Right ventricle myocardium inferior (tissue), 1 donor: Measurements from ENCODE around the gene STK24. TPM values are rescaled to one million over a fixed set of nuclear protein-coding genes. Genes with fewer than 3 reads are reported as not detected.

Experiments used
- ATAC-seq: fragments of 200-7000 bp; cut with Tn5 transposase; one replicate; pipeline ENCODE4 v1.9.1; 2020; ENCODE audit warnings: mild to moderate bottlenecking, moderate library complexity
- DNase-seq: peaks from one replicate; pipeline ENCODE4 v3.0.0; 2021; ENCODE audit errors: missing footprints
- intact Hi-C: fragments of 100-400 bp; cut with DNase I; formaldehyde crosslinking; loops from one replicate; pipeline ENCODE4 v1.11.0; 2022
- total RNA-seq: library from RNA; stranded (reverse); fragmentation: NEBNext Ultra II Directional; extraction: Animal tissue kit (Norgen Biotek cat#: 25700); gene quantifications from one replicate; pipeline ENCODE4 v1.2.1, GENCODE V29; 2021
- donor health status: DM: no; HTN: yes; CAD: no; lungs with severe emphysema.

The STK24 gene
- total RNA-seq, 1 donor from 2014 or later, result 69.6 TPM

- ATAC-seq, result peak; percentile 58
- DNase-seq, result peak; percentile 85
- intact Hi-C loops, result loop anchor here (1.0 kb wide), 1 partner anchor 127 kb away; the partner anchor contains the start of gene STK24
Observed at GRCh38 chr13:98450539-98451111, 126.3 kb downstream of the STK24 start.

DNA sequence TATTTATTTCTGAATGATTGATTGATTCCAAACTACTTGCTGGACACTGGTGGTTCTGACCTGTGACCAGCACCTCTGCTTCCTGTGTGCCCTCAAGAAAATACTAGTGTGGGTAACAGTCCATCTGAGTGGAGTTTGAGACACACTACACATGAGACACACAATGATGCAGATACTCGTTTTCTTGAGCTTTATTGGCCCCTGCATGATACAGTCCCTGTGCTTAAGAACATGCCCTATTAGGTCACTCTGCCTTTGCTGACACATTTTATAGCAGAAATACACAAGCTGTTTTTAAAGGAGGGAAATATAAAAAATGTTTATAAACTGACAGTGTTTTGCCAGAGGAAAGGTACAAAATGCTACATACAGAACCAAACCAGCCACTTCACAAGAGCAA lies 126.9 kb downstream of the STK24 start:
- ATAC-seq (no peak), DNase-seq (no peak)
- intact Hi-C loops, result loop anchor here (1.0 kb wide), 1 partner anchor 127 kb away; the partner anchor contains the start of gene STK24

- no peak for ATAC-seq
- no peak for DNase-seq
- intact Hi-C loops, result loop anchor here (5.0 kb wide), 1 partner anchor 393 kb away; no protein-coding TSS in a partner anchor
Observed at GRCh38 chr13:98449273-98449672, 127.6 kb downstream of the STK24 start.

DNA sequence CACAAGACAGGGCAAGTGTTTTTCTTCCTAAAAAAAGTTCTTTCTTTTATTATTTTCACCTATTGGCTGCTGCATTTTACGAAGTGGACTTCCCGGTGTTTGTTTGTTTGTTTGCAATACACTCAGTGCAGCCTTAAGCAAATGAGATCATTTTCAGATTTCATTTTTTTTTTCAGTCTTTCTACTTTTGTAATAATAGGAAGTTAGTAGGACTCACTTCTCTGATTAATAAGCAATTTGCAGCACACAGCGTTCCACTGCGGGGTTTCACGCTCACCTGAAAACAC lies 128.3 kb downstream of the STK24 start:
- intact Hi-C loops, result loop anchor here (5.0 kb wide), 1 partner anchor 394 kb away; no protein-coding TSS in a partner anchor
- no peak for DNase-seq
- no peak for ATAC-seq

DNA sequence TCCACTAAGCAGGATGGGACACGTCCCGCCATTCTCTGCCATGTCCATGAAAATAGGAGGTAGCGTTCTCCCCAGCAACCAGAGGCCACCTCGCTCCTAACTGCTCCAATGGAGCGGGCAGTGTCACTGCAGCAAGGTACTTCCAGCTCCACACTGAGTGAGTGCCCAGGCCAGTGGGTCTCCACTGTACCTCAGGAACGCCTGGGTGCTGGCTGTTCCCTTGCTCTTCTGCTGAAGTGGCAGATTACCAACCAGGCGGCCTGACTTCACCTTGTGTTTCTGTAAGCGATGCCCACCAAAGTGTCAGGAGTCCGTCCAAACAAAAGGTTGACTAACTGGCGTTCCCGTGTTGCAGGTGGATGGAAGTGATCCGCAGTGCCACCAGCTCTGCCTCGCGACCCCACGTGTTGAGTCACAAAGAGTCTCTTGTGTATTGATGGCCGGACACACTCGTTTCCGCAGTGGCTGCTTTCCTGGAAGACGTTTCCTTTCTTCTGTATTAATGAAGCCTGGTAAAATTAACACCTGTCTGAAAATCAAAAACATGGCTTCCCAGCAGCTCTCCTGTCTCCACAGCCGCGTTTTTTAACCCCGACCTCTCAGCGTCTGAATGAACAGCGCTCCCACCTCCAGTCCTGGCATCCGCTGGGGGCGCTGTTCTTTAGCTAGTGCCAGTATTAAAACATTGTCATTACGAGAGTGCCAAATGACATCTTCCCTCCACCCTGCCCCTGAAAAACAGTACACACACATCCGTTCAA lies 128.8 kb downstream of the STK24 start:
- intact Hi-C loops, result loop anchor here (5.0 kb wide), 1 partner anchor 394 kb away; no protein-coding TSS in a partner anchor
- no peak for ATAC-seq
- DNase-seq, result peak; percentile 40

DNA sequence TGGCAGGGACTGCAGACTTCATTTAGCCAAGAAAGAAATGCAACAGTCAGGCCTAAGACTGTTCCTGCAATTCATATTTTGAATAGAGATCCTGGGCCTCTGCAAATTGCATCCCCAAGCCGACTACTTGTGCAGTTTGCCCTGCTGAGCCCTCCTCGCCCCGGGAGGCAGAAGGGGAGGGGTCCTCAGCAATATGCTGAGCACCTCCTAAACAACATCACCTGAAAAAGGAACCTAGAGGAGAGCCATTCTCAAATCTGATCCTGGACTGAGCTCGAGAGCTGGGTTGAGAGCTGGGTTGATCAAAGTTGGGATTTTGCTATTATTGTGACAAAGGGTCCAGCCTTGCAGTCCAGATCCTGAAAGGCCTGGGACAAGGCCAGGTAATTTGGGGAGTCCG lies 129.8 kb downstream of the STK24 start:
- ATAC-seq (no peak), DNase-seq (no peak)
- intact Hi-C loops, result loop anchor here (5.0 kb wide), 1 partner anchor 395 kb away; no protein-coding TSS in a partner anchor

DNA sequence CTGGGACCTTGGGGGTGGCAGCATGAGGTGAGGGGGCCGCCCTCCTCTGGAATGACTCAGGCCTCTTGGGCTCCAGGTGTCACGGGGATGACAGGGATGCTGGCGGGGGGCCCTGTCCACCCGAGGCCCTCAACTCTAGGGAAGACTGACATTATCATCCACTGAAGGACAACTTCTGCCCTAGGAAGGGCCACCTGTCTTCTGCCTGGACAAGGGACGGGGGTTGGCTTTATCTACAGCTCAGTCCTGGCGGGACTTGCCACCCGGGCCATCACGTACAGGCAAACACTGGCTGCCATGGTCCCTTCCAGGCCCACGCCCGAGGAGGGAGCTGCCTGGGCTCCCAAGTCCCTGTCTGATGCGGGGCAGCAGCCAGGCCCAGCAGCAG lies 130.7 kb downstream of the STK24 start:
- DNase-seq (no peak), ATAC-seq (no peak)
- intact Hi-C loops, result loop anchor here (5.0 kb wide), 1 partner anchor 396 kb away; no protein-coding TSS in a partner anchor

GRCh38 chr13:98445340-98446233 lies 131.3 kb downstream of the STK24 start:
- DNase-seq, result no peak
- intact Hi-C loops, result loop anchor here (1.0 to 5.0 kb wide), 3 partner anchors 208 to 397 kb away; no protein-coding TSS in a partner anchor
- peak; percentile 84 for ATAC-seq

- no peak for DNase-seq
- intact Hi-C loops, result no loop called here
- no peak for ATAC-seq
Observed at GRCh38 chr13:98444381-98444780, 132.5 kb downstream of the STK24 start.

DNA sequence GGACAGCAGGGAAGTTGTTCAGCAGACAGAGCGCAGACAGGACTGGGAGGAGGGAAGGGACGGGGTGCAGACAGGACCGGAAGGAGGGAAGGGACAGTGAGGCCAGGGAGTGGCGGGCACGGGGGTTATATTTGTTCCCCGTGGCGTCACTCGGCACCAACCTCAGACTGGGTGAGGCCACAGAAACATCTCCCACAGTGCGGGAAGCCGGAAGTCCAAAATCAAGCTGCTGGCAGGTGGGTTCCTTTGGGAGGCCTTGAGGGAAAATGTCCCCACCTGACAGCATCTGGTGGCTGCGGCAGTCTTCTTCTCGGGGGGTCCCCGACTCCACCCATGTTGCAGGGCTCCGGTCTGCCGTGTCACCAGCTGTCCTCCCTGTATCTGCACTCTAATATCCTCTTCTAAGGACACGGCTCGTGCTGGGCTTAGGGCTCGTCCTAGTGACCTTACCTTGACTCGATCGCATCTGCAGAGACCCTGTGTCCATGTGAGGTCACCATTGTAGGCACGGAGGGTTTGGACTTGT lies 133.0 kb downstream of the STK24 start:
- no peak for DNase-seq
- intact Hi-C loops, result no loop called here
- ATAC-seq, result no peak

GRCh38 chr13:98443329-98443728 lies 133.6 kb downstream of the STK24 start:
- no peak for ATAC-seq
- DNase-seq, result no peak
- intact Hi-C loops, result no loop called here

DNA sequence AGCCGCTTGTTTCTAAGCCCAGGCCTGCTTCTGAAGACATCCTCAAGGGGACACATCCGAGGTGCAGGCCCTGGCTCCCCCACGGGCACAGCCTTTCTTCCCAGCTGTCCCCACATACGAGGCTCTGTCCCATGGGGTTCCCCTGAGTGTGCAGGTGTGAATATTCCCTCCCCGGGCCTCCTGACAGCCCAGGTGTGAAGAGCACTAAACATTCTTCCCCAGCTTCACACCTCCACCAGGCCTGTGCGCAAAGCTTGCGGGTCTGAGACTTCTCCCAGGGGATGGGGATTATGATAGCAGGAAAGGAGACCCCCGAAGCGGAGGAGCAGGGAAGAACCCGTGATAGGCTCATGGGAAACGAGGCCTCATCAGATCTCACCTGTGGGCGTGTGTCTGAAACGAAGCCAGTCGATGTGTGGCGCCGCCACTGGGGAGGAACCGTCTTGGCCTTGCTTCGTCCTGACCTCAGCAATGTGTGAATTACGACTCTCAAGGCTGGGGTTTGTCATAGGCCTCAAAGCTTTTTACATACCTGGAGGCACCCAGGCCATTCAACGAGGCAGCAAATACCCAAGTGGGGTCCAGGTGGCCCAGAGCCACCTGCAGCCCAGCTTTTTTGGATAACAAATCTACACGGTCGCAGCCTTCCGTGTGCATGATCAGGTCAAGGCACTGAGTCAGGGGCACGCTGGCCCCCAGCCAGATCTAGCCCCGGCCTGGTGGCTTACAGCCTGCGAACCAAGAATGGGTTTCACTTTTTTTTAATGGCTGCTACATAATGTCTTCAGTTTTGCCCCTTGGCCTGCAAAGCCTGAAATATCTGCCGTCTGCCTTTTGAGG lies 134.3 kb downstream of the STK24 start:
- intact Hi-C loops, result loop anchor here (1.0 kb wide), 1 partner anchor 209 kb away; no protein-coding TSS in a partner anchor
- DNase-seq (no peak), ATAC-seq (no peak)

DNA sequence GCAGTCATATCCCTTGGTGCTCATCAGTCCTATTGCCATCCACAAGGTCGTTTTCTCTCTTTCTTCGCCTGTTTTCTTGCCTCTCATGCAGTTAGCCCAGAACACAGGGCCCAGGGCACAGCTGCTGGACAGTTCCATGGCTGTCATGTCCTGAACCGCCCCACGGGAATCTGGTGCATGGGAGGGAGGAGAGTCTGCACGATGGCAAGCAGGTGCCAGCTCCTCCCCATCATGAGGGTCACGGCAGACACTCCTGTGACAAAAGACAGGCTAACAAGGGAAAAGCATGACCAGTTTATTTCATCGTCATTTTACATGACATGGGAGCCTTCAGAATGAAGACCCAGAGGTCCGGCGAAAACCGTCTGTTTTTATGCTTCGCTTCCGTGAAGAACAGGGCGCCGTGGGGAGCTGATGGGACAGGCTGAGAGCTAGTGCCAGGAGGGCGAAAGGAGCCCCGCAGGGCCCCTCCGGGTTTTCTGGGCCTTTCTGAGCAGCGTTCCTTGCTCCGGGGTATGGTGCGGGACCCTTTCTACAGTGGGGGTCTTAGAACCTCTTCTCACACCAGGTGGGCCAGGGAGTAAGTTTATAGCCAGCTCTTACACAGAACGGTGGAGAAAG lies 135.7 kb downstream of the STK24 start:
- ATAC-seq (no peak), DNase-seq (no peak)
- intact Hi-C loops, result no loop called here

- DNase-seq (no peak), ATAC-seq (no peak)
- intact Hi-C loops, result no loop called here
Observed at GRCh38 chr13:98440390-98441055, 136.4 kb downstream of the STK24 start.

GRCh38 chr13:98439896-98440295 lies 137.0 kb downstream of the STK24 start:
- intact Hi-C loops, result no loop called here
- ATAC-seq (no peak), DNase-seq (no peak)

GRCh38 chr13:98439126-98439828 lies 137.6 kb downstream of the STK24 start:
- DNase-seq (no peak), ATAC-seq (no peak)
- intact Hi-C loops, result no loop called here
